HPDE6-E6E7 (cell line): ENCODE data around the gene NOB1.
A peak's percentile ranks its signal among the peaks of the same experiment; 100 is the strongest.

Source experiments
- DNase-seq: peaks from one replicate; pipeline ENCODE4 v3.0.0; 2011; ENCODE audit warnings: missing footprints; ENCODE audit errors: extremely low spot score

NOB1 gene

GRCh38 chr16:69721441-69721957, 33.2 kb downstream of the NOB1 start:
- DNase-seq = no peak

DNA sequence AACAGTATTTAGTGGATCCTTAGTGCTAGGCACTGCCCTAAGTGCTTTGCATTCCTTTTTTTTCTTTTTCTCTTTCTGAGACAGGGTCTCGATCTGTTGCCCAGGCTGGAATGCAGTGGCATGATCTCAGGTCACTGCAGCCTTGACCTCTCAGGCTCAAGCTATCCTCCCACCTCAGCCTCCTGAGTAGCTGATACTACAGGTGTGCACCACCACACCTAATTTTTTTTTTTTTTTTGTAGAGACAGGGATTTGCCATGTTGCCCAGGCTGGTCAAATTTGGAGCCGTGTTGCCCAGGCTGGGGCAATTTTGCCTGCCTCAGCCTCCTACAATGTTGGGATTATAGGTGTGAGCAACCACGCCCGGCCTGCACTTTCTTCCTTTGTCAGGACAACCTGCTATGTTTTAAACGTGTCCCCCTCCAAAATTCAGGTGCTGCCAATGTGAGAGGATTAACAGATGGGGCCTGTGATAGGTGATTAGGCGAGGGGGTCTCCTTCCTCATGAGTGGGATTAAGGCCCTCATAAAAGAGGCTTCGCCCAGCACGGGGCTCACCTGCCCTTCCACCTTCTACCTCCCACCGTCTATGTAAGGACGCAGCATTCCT, 33.8 kb downstream of the NOB1 start:
- DNase-seq = no peak

- DNase-seq = no peak
Measured at GRCh38 chr16:69718111-69718764, 36.5 kb downstream of the NOB1 start.

GRCh38 chr16:69717066-69717465, 37.7 kb downstream of the NOB1 start:
- no peak for DNase-seq

- no peak for DNase-seq
Measured at GRCh38 chr16:69712914-69713581, 41.7 kb downstream of the NOB1 start.

- no peak for DNase-seq
Measured at GRCh38 chr16:69712277-69712676, 42.4 kb downstream of the NOB1 start.

- peak; percentile 88 for DNase-seq
Measured at GRCh38 chr16:69711115-69711740, 43.5 kb downstream of the NOB1 start.

GRCh38 chr16:69709456-69710084, 45.2 kb downstream of the NOB1 start:
- DNase-seq = peak; percentile 46

DNA sequence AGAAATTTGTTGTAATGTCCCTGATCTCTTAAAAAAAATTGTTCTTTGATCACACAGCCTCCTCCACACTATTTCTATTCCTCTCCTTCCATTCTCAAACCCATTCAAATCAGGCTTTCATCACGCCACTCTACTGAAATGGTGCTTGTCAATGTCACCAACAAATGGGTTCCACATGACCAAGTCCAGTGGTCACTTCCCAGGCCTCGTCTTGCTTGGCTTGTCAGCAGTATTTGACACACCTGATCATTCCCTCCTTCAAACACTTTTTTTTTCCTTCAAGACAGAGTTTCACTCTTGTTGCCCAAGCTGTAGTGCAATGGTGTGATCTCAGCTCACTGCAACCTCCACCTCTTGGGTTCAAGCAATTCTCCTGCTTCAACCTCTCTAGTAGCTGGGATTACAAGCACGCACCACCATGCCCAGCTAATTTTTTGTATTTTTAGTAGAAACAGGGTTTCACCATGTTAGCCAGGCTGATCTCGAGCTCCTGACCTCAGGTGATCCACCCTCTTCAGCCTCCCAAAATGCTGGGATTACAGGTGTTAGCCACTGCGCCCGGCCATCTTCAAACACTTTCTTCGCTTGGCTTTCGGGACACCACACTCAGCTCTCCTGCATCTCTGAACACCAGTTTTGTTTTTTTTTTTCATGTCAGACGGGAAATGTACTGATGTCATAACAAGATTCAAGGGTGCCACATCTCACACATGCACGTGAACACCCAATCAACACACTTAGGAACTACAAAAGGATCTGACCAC, 46.6 kb downstream of the NOB1 start:
- DNase-seq = no peak

- DNase-seq = no peak
Measured at GRCh38 chr16:69706975-69707340, 47.8 kb downstream of the NOB1 start.

DNA sequence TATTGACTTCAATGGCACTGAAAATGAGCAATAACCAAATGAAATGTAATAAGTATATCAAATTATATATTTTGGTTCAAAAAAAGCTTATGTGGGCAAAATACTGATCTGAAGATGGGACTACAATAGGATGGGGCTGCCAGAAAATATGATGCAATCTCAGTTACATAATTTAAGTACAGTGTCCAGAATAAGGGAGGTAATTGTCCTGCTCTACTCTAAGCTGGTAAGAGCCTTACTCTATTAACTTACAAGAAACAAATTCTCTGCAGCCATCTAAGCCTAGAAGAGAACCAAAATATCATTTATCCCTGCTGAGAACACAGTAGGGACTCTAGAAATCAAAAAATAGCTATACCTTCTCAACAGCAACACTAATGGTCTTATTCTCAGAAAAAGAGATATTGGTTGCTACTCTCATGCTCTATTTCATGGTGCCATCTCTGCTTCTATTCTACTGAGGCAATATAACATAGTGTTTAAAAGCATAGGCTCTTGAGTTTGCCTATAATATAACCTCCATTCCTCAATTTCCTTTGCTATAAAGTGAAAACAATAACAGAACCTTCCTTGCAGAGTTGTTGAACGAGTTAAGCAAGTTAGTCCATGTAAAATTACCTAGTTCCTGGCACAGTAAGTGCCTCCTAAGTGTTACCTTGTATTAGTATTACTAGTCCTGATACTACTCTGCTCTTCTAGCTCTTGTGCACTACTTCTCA, 48.3 kb downstream of the NOB1 start:
- peak; percentile 51 for DNase-seq

DNA sequence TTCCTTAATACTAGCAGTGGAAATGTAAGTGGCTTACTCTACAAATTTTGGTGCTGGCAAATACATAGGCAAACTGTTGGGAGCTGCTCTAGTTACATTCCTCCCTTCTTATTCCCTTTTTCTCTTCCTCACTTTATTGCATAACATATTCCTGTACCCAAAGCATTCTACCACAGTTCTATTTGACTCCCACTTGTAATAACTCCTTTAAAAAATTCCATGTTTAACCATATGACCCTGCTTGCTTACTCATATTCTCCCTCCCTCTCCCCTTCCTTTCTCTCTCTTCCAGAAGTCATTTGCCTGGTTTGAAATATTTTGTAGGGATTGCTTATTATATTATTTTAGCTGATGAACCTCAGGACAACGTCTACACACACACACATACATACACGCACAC, 51.1 kb downstream of the NOB1 start:
- no peak for DNase-seq

DNA sequence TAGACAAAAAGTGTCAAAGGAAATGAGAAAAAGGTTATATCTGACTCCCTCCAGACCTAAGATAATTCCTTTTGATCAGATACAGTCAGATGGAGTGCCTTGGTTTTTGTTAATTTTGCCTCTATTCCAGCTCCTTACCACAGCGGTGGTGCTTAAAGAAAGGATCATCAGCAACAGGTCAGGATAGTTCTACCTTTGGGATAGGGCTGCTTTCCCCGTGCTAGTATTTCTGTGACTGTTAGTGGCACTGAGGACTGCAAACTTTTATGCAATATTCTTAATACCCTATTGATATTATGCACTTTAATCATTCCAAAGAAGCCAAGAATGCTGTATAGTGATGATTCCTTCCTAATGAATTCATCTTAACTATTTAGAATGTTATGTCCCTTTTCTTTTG, 52.9 kb downstream of the NOB1 start:
- no peak for DNase-seq

DNA sequence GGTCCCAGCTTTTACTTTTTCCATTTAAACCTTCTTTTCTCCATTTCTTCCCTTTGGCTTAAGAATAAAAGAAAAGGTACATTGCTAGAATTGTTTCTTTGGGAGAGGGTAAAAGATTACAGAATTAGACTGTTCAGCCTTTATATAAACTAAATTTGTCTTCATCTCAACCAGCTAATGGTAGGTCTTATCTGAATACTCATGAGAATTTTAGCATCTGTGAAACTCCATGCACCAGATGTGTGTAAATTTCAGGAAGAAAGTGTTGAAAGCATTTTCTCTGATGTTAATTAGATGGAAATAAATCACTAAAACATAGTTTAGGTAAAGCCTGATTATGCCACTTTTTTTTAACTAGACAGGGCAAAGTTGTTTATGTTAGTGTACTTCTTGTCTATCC, 53.3 kb downstream of the NOB1 start:
- DNase-seq = no peak

DNA sequence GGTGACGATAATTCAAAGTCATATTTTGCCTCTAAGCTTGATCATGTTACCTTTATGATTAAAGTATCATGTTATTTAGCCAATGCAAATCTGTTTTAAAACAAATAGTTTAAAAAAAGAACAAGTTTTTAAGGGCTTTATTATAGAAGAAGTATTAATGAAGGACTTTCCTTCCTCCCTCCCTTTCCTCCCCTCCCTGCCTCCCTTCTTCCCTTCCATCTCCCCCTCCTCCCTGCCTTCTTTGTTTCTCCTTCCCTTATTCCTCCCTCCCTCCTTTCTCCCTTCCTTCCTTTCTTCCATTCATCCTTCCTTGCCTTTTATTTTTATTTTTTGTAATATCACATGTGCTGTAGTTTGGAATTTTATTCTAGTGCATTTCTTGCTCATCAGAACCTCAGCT, 54.8 kb downstream of the NOB1 start:
- no peak for DNase-seq

DNA sequence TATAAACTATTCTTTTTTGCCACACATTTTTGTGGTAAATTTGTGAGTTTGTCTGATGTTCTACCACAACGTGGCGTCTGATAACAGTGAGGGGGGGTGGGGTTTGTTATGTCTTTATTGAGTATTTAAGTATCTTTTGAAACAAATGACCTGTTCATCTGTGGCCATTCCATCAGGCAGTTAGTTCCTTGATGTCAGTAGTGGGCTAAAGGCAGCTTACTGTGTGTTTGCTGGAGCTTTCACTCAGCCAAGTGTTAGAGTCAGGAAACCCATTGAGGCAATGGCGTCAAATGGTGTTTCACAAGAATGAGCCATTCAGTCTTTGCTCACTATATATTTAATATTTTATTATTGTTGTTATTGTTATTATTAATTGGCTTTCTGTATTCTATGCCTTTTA, 56.3 kb downstream of the NOB1 start:
- no peak for DNase-seq

DNA sequence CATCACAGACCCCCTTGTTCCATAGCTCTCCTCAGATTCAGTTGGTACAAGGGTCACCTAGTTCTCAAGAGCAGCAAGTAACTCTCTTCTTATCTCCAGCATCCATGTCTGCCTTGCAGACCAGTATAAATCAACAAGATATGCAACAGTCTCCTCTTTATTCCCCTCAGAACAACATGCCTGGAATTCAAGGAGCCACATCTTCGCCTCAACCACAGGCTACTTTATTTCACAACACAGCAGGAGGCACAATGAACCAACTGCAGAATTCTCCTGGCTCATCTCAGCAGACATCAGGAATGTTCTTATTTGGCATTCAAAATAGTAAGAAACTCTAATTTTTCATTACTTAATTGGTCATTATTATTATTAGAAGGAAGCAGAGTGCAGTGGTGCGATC, 60.8 kb downstream of the NOB1 start:
- DNase-seq = no peak

DNA sequence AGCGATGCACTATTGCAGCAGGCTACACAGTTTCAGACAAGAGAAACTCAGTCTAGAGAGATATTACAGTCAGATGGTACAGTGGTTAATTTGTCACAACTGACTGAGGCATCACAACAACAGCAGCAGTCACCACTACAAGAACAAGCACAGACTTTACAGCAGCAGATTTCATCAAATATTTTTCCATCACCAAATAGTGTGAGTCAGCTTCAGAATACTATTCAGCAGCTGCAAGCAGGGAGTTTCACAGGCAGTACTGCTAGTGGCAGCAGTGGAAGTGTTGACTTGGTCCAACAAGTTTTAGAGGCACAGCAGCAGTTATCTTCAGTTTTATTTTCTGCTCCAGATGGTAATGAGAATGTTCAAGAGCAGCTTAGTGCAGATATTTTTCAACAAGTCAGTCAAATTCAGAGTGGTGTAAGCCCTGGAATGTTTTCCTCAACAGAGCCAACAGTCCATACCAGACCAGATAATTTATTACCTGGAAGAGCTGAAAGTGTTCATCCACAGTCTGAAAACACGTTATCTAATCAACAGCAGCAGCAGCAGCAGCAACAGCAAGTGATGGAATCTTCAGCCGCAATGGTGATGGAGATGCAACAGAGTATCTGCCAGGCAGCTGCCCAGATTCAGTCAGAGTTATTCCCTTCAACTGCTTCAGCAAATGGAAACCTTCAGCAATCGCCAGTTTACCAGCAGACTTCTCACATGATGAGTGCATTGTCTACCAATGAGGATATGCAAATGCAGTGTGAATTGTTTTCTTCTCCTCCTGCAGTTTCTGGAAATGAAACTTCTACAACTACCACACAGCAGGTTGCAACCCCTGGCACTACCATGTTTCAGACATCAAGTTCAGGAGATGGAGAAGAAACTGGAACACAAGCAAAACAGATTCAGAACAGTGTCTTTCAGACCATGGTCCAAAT, 62.5 kb downstream of the NOB1 start:
- no peak for DNase-seq
